T-helper 1 cell (primary cell): ENCODE results near the gene EIF4G3.
"Not testable (repeated sequence)": the region's sequence is repeated elsewhere in the genome, so short reads cannot be mapped to it uniquely, and the experiment has no call there.

Source experiments
- DNase-seq, 5 donors: peaks; one replicate each; pipeline ENCODE4 v3.0.0-alpha.2; 2012 to 2020
- total RNA-seq, 4 donors: gene quantifications; one replicate each; lab custom pipeline; 2026; lab: John Stamatoyannopoulos, UW

The EIF4G3 gene, protein sequence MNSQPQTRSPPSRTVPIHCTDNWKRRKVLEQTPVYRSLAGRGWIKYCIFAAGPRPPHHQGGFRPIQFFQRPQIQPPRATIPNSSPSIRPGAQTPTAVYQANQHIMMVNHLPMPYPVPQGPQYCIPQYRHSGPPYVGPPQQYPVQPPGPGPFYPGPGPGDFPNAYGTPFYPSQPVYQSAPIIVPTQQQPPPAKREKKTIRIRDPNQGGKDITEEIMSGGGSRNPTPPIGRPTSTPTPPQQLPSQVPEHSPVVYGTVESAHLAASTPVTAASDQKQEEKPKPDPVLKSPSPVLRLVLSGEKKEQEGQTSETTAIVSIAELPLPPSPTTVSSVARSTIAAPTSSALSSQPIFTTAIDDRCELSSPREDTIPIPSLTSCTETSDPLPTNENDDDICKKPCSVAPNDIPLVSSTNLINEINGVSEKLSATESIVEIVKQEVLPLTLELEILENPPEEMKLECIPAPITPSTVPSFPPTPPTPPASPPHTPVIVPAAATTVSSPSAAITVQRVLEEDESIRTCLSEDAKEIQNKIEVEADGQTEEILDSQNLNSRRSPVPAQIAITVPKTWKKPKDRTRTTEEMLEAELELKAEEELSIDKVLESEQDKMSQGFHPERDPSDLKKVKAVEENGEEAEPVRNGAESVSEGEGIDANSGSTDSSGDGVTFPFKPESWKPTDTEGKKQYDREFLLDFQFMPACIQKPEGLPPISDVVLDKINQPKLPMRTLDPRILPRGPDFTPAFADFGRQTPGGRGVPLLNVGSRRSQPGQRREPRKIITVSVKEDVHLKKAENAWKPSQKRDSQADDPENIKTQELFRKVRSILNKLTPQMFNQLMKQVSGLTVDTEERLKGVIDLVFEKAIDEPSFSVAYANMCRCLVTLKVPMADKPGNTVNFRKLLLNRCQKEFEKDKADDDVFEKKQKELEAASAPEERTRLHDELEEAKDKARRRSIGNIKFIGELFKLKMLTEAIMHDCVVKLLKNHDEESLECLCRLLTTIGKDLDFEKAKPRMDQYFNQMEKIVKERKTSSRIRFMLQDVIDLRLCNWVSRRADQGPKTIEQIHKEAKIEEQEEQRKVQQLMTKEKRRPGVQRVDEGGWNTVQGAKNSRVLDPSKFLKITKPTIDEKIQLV (N-terminal part only)
- 41.0 to 68.5 (median 48.2) reads per million in 4 donors for total RNA-seq

DNA sequence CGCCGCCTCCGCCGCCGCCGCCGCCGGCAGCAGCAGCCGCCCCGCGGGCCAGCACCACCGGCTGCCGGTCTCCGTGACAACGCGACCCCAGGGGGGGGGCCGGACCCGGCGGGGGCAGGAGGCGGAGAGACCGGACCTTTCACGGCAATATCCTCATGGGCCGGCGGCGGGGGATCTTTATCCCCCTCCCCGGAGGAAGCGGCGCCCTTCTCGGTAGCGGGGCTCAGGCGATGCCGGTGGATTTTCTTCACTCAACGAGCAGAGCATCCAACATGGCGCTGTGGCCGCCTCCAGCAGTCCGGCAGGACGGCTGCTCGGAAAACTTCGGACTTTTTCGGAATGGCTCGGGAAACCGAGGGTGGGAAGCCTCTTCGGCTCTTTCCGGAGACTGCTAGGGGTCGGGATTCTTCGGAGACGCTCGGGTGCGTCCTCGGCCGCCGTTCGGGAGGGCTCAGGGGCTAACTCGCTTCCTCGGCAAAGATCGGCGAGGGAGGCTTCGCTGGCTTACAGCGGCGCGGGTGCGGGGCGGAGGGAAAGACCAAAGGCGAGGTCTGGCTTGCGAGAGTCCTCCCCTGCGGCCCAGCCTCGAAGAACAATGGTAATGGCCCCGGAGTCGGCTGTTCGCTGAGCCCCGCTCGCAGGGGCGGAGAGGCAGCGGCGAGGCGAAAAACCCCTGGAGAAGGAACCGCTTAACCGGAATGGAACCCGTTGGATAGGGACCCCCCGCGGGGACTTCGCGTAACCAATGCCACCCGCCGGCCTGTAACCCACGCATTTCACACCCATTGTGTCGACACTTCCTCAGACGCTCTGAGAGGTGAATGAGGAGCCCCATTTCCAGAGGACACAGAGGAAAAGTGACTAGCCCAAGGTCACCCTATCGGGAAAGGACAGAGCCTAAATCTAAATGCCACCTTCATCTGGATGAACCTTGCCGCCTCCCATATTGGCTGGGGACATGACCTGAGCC lies at the start of gene EIF4G3:
Gene EIF4G3, minus strand, starts transcription at position 312 of the 970 bp plus-strand sequence. CDS start 174,155 bp downstream, outside the sequence.
- DNase-seq, result peak; percentile 90 to 99 (median 97)

DNA sequence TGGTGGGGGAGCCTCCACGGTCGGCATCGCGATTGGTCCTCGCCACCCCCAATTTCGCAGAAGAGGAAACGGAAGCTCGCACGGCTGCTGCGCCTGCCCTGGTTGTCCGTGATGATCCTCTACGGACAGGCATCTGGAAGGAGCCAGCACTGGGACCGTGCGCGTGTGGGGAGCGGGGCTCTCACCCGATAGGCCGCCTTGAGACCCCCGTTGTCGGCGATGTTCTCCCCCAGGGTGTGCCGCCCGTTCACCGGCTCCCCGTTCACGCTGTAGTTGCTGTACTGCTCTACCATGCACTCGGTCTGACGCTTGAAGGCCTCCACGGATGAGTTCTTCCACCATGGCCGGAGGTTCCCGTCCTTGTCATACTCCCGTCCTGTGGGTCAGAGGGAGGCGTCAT lies 48.4 kb upstream of the EIF4G3 start:
- no peak for DNase-seq

DNA sequence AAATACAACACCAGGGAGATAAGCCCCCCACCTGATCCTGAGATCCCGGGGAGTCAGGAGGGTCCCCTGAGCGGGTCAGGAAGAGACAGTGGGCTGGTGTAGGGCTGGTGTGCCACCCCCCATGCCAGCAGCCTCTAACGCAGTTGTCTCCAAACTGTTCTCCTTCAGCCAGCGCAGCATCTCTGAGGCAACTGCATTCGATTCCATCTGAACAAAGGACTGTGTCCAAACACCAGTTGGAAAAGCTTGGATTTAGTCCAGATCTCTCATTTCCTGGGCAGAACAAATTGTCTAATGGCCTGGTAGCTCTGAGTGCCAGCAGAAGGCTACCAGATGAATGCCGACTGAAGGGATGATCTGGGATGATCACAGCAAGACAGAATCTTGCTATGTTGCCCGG lies 44.1 kb upstream of the EIF4G3 start:
- DNase-seq, result no peak

DNA sequence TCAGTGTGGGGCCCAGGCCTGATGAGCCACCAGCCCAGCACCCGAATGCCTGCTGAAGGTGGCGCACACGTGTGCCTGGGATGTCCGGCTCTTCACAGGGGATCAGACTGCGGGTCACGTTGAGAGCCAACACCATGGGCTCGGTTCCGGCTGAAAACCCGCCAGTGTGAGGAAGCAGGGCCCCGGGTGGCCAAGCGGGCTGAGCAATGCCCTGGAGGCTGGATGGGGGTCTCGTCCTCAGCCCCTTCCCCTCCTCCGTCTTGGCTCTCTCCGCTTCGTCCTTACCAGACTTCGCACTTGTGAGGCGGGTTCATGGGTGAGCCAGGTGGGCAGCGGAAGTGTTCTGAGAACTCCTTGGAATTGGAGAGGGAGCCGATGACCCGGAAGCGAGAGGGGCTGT lies 43.0 kb upstream of the EIF4G3 start:
- no peak for DNase-seq

DNA sequence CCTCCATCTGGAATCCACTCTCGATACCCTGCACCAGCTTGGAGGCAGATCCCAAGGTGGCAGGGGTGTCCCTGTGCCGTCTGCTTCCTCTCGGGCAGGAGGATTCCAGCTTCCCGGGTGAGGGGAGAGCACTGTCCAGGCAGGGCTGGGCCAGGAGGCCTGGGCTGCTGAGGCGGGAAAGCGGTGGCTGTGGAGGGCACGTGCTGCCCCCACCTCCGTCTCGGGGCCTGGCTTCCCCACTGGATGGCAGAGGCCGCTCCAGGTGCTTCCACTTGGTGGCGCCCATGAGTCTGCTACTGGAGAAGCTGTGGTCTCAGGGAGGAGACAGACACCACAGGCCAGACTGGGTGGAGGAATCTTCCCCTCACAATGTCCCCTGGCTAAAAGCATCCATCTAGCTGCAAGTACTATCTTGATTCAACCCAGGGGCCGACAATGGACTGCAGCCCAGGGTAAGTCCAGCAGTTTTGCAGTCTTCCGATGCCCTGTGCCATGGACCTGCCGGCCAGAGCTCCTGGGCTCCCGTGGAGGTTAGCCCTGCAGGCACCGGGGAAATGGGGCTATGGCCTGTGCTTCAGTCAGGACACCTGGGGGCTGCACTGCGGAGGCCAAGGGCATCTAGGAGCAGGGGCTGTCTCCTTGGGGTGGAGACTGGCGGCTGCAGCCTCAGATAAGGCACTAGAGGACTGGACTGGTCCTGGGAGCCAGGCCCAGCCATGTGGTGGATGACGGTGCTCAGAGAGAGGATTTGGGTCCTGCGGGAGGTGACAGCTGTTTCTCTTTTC lies 41.3 kb upstream of the EIF4G3 start:
- peak in 2 of 5 donors; percentile 16 to 18 for DNase-seq

DNA sequence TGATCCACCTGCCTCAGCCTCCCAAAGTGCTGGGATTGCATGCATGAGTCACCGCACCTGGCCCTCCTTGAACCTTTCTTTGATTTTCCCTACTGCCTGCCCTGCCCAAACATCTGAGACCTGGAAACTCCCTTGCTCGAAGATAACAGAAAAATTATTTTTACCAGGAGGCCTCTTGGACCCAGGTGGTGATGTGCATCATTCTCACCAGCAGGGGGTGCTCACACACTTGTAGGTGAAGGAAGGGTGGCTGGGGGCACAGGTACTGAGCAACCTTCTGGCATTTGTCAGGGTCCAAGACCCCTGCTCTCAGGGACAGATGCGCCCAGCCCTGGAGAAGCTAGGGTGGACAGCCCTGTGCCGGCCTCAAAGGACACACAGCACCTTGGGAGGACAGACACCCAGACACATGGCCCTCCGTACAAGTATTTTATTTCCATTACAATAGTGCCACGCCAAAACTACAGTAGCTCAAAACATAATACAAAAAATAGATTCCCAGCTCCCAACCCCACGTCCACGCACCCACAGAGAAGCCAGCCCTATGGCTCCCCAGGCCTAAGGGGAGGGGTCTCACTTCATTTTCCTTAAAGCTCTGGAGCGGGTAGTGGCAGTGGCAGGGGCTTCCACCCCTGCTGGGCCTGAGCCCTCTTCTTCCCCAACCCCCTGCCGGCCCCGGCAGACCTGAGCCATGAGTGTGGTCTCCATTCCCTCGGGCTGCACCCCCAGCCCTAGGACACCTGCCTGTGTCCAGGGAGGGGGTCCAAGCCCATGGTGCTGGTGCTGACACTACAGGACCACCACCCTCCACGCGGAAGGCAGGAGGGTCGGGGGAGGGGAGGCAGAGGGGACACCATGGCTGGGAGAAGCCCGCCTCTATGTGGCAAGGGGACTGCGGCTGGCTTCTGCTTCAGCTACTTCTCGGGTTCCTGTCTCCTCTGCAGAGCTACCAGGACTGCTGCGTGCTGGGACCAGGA lies 40.4 kb upstream of the EIF4G3 start:
- DNase-seq, result peak; percentile 25 to 65 (median 44)

DNA sequence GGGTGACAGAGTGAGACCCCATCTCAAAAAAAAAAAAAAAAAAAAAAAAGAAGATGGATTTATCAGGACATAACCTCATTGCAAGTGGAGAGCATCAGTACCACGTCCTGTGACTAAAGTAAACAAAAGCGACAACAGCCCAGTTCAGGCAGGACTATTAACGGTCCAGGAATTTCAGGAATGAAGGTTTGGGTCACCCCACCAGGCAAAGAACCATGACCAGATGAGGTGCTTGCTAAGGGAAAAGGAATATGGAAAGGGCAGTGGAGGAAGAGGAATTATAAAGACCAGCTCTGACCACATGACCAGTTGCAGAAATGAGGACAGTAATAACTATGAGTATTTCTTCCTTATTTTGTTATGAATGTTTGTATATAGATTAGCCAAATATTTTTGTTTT lies 35.4 kb upstream of the EIF4G3 start:
- DNase-seq, result no peak

DNA sequence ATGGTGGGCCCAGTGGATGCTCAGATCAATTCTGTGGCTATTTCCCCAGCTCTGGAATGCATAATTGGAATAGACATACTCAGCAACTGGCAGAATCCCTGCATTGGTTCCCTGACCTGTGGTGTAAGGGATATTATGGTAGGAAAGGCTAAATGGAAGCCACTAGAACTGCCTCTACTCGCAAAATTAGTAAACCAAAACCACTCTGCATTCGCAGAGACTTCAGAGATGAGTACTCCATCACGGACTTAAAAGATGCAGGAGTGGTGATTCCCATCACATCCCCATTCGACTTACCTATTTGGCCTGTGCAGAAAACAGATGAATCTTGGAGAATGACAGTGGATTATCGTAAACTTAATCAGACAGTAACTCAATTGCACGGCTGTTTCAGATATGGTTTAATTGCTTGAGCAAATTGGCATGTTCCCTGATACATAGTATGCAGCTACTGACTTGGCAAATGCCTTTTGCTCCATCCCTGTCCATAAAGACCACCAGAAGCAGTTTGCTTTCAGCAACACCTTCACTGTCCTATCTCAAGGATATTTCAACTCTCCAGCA lies 31.5 kb upstream of the EIF4G3 start:
- DNase-seq, result not testable (repeated sequence)

DNA sequence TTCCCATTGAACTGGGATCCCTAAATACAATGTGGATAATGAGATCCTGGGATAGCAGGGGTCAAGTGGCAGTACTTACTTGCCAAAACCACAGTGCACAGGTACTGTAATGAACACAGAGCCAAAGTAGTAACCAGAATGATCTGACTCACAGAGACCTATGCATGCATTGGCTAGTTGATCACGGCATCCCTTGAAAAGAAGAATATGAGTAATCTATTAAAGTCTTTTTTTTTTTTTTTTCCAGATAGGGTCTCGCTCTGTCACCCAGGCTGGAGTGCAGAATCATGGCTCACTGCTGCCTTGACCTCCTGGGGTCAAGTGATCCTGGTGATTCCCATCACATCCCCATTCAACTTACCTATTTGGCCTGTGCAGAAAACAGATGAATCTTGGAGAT lies 29.4 kb upstream of the EIF4G3 start:
- no peak for DNase-seq

DNA sequence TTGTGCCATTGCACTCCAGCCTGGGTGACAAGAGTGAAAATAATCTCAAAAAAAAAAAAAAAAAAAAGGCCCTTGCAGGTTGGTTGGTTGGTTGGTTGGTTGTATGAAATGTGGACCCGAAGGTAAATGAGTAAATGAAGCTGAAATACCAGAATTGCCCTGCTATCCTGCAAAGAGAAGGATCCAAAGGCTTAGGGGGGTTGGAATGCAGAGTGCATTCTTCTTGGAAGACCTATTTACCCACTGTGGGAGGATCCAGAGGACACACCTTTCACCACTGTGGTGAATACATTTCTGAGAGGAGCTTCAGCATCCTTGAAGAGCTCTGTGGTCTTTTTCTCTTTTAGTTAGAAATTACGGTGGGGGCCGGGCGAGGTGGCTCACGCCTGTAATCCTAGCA lies 28.7 kb upstream of the EIF4G3 start:
- DNase-seq, result no peak

DNA sequence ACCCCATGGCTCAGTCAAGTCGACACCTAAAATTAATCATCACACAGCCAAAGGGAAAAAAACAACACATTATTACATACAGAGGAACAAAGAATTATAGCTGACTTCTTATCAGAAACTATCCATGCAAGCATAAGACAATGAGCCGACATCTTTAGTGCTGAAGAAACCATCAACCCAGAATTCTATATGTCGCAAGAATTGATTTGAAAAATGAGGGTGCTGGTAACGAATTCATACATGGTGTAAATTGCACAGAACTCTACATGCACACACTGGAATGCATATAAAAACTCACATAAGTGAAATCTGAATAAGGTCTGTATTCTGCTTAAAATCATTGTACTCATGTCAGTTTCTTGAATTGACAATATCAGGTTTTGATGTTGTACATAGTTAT lies 25.0 kb upstream of the EIF4G3 start:
- DNase-seq, result no peak

DNA sequence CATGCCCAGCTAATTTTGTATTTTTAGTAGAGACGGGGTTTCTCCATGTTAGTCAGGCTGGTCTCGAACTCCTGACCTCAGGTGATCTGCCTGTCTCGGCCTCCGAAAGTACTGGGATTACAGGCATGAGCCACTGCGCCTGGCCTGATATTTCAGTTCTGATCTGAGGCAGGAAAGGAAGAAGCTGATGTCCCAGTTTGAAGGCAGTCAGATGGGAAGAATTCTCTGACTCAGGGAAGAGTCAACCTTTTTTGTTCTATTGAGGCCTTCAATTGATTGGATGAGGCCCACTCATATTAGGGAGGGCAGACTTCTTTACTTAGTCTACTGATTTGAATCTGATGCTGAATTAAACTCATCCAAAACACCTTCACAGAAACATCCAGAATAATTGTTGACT lies 24.5 kb upstream of the EIF4G3 start:
- not testable (repeated sequence) for DNase-seq

DNA sequence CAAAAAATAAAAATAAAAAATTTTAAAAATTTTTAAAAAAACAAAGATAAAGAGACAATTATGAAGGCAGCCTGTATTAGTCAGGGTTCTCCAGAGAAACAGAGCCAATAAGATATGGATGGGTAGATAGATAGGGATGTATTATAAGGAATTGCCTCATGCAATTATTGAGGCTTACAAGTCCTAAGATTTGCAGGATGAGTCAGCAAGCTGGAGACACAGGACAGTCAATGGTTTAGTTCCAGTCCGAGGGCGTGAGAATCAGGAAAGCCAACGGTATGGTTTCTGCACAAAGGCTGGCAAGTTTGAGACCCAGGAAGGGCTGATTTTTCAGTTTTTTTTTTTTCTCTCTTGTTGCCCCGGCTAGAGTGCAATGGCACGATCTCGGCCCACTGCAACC lies 24.1 kb upstream of the EIF4G3 start:
- DNase-seq, result no peak

DNA sequence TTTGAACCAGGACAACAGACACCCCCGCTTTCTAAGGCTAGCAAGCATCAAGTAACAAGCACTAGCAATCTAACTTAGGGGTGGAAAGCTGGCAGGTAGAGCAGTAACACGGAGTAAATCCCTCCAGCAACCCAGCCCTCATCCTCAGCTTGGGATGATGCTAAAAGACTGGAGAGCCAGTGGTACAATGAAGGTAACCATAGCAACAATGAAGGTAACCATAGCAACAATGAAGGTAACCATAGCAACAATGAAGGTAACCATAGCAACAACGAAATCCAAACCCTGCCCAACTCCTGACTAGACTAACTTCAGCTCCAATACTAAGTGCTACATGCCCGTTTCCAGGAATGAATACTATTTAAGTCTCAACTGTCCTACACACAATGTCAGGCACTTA lies 22.2 kb upstream of the EIF4G3 start:
- DNase-seq, result no peak

DNA sequence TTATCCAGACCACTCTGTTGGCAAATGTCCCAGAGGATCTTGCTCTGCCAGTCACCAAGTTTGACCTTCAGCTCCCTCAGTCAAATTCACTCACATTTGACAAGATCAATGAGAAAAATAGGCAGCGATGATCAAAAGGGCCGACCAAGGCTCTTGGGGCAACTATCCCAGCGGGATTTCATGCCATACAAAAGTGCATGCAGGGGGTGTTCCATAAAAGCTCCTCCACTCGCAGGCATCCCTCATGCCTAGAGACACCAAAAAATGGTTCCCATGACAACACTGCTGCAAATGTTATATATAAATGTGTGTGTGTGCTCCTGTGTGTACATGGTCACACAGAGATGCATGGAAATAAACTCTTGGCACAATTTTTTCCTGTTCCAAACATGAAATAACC lies 16.2 kb upstream of the EIF4G3 start:
- DNase-seq, result no peak

DNA sequence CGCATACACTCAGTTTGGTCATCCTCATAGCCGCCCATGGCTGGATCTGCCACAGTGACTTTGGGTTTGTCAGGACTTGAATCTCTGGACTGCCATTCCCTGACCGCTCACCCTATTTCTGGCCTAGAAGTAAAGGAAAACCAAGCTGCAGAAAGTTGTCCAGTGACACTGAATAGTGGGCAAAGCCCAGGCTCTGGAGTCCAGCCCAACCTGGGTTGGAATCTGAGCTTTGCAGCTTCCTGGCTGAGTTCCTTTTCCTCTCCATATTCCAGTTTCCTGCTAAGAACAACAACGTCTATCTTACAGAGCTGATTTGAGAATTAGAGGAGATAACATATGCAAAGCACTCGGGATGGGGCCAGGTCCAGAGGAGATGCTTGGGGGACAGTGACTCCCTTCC lies 15.6 kb upstream of the EIF4G3 start:
- no peak for DNase-seq

DNA sequence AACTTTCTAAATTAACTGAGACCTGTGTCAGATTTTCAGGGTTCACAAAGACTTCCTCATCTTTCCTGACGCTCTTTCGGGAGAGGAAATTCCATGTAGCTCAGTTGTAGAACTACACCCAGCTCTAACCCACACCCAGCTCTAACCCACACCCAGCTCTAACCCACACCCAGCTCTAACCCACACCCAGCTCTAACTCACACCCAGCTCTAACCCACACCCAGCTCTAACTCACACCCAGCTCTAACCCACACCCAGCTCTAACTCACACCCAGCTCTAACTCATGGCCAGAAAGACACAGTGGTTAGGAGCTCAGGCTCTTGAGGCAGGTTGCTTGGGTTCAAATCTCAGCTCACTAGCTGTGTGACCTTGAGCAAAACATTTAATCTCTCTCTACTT lies 14.1 kb upstream of the EIF4G3 start:
- DNase-seq, result not testable (repeated sequence)

DNA sequence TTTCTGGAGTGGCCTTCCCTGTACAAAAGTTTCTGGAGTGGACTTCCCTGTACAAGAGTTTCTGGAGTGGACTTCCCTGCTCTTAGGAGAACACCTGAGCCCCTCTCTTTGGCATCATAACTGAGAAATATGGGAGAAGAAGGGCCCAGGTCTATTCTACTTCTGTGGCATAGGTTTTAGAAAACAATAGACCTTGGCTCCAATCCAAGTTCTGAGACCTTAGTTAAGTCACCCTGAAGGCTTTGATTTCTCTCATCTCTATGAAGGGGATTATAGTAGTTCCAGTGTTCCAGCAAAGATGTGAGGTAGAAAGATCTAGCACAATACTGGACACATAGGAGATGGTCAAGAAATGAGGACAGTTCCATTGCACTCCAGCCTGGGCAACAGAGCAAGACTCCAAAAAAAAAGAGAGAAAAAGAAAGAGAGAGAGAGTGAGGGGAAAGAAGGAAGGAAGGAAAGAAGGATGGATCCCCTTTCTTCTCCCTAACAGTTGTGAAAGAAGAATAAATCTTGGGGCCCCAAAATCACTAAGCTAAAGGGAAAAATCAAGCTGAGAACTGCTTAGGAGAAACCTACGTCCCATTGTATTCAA lies 13.3 kb upstream of the EIF4G3 start:
- no peak for DNase-seq

DNA sequence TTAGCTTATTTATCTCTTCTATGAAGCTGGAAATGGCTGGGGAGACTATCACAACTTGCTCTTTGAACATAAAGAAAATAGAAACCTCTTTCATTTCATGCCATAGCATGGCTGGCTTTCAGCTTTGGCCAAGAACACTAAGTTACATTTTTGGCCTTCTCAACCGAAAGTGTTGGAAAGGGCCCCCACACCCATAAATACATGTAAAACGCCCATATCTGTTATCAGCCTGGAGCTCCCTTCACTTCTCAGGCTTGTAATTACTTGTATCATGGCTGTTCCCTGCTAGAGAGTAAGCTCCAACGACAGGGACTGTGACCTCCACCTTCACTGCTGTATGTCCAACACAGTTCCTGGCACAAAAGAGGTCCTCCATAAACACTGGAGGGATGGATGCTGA lies 12.7 kb upstream of the EIF4G3 start:
- DNase-seq, result no peak
